Endodermal cell (in vitro differentiated cells): ENCODE data around the gene SPATA17. TPM values are rescaled to one million over a fixed set of nuclear protein-coding genes. Genes with fewer than 3 reads are reported as not detected.
"Not testable (repeated sequence)": the region's sequence is repeated elsewhere in the genome, so short reads cannot be mapped to it uniquely, and the experiment has no call there.

Experiments
- DNase-seq: peaks from one replicate; pipeline ENCODE4 v3.0.0-alpha.2; 2017
- H3K27ac ChIP-seq: 2 replicates; pipeline ENCODE4 v1.5.1; 2013; ENCODE audit warnings: mild to moderate bottlenecking, low read depth, low read length, moderate library complexity
- H3K27me3 ChIP-seq: 2 replicates; pipeline ENCODE4 v1.6.1; 2013; ENCODE audit warnings: mild to moderate bottlenecking, low read length, moderate library complexity; ENCODE audit not compliant: insufficient read depth, control insufficient read depth, poor library complexity, severe bottlenecking
- H3K36me3 ChIP-seq: 2 replicates; pipeline ENCODE4 v1.7.0; 2013; ENCODE audit warnings: mild to moderate bottlenecking, low read length, moderate library complexity; ENCODE audit not compliant: control insufficient read depth, insufficient read depth
- H3K4me1 ChIP-seq: one replicate; pipeline ENCODE4 v1.7.0; 2013; ENCODE audit warnings: low read length; ENCODE audit not compliant: control insufficient read depth, insufficient read depth
- H3K4me3 ChIP-seq: 2 replicates; pipeline ENCODE4 v1.5.1; 2013; ENCODE audit warnings: mild to moderate bottlenecking, low read length, moderate library complexity
- H3K9ac ChIP-seq: 2 replicates; pipeline ENCODE4 v1.6.1; 2013; ENCODE audit warnings: mild to moderate bottlenecking, low read length, moderate library complexity; ENCODE audit not compliant: poor library complexity, severe bottlenecking; ENCODE audit errors: extremely low read depth
- H3K9me3 ChIP-seq: 2 replicates; pipeline ENCODE4 v1.6.1; 2013; ENCODE audit warnings: mild to moderate bottlenecking, low read length, moderate library complexity; ENCODE audit not compliant: control insufficient read depth
- H3K27ac Mint-ChIP-seq: 2 replicates; pipeline ENCODE4 v1.8.0; 2020; ENCODE audit warnings: mixed read lengths
- H3K27me3 Mint-ChIP-seq: 2 replicates; pipeline ENCODE4 v1.8.0; 2021; ENCODE audit warnings: mild to moderate bottlenecking, mixed read lengths; ENCODE audit not compliant: insufficient read depth
- H3K36me3 Mint-ChIP-seq: 2 replicates; pipeline ENCODE4 v1.8.0; 2020; ENCODE audit warnings: low read depth, mixed read lengths
- H3K4me1 Mint-ChIP-seq: 2 replicates; pipeline ENCODE4 v1.8.0; 2020; ENCODE audit warnings: mixed read lengths
- H3K4me3 Mint-ChIP-seq: 2 replicates; pipeline ENCODE4 v1.8.0; 2020; ENCODE audit warnings: mild to moderate bottlenecking, moderate library complexity, mixed read lengths
- H3K9me3 Mint-ChIP-seq: 2 replicates; pipeline ENCODE4 v1.8.0; 2020; ENCODE audit warnings: mild to moderate bottlenecking, mixed read lengths
- WGBS, 2 experiments: methylation state at CpG; one replicate each; pipeline versions ENCODE4 v1.1.5 to v1.1.7; 2013; ENCODE audit warnings: missing lambda C conversion rate in 2 of 2, mixed read lengths in 1 of 2; ENCODE audit not compliant: insufficient coverage in 1 of 2, insufficient read length in 1 of 2; 5-methylcytosine and 5-hydroxymethylcytosine counted together
- total RNA-seq, 2 donors: library from RNA; stranded (reverse); fragmentation: NEBNext Ultra II Directional in 1 of 2; extraction: Animal tissue kit (Norgen Biotek cat#: 25700) in 1 of 2; gene quantifications; 2 replicates in 1 of 2; 3 replicates in 1 of 2; pipeline ENCODE4 v1.2.1, GENCODE V29; 2021
- TF ChIP-seq, protein P1 (sequence below): fragments of 200-600 bp; sonication (generic); conservative IDR thresholded peaks from 2 replicates; pipeline ENCODE4 v1.5.0; 2021; ENCODE audit warnings: antibody characterized with exemption, mild to moderate bottlenecking

Gene SPATA17
- total RNA-seq, 2 donors from 2014 or later = 0.93 to 1.6 TPM

DNA sequence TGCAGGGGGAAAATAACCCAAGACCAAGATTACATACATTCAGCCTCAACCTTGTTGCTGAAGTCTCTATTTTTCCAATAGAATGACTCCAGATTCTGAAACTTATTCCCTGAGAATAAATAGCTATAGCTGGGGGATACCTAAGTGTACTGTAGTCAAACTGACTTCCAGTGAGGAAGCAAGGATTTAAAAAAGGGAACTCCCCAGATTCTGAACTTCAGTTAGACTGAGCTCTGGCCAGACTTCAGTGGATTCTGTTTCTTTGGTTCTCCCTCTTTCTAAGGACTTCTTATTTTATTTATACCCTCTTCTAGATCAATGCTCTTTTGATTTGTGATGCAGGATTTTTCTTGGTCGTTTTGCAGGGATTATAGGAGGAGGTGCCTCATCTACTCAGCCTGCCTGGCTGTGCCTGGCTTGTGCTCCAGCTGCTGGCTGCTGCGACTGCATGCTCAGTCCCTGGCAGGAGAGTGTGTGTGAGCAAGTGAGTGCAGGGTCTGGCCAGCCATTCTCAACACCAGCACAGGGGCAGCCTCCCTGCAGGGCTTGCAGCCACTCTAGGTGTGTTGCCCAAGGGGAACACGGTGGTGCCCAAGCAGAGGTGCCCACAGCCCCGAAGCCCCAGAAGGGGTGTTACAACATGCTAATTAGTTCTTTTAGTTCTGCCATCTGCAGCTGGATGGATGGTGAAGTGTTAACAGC, 43.0 kb downstream of the SPATA17 start:
- Histone ChIP-seq H3K9ac (no peak overlapping the region), H3K27me3 (no peaks in the 10 kb centered on the region), H3K4me1 (no peaks in the 10 kb centered on the region), H3K9me3 (no peaks in the 10 kb centered on the region), H3K36me3 (no peaks in the 10 kb centered on the region), H3K4me3 (no peak overlapping the region), H3K27ac (no peak overlapping the region)
- Mint-ChIP-seq H3K4me3 (no peak overlapping the region), H3K27me3 (no peaks in the 10 kb centered on the region), H3K27ac (no peak overlapping the region), H3K9me3 (no peaks in the 10 kb centered on the region), H3K4me1 (no peaks in the 10 kb centered on the region), H3K36me3 (no peaks in the 10 kb centered on the region)
- WGBS, 2 experiments = 72 to 100% methylated on average over 2 to 4 of the region's 4 CpGs
- TF ChIP-seq, protein P1, sequence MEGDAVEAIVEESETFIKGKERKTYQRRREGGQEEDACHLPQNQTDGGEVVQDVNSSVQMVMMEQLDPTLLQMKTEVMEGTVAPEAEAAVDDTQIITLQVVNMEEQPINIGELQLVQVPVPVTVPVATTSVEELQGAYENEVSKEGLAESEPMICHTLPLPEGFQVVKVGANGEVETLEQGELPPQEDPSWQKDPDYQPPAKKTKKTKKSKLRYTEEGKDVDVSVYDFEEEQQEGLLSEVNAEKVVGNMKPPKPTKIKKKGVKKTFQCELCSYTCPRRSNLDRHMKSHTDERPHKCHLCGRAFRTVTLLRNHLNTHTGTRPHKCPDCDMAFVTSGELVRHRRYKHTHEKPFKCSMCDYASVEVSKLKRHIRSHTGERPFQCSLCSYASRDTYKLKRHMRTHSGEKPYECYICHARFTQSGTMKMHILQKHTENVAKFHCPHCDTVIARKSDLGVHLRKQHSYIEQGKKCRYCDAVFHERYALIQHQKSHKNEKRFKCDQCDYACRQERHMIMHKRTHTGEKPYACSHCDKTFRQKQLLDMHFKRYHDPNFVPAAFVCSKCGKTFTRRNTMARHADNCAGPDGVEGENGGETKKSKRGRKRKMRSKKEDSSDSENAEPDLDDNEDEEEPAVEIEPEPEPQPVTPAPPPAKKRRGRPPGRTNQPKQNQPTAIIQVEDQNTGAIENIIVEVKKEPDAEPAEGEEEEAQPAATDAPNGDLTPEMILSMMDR = no peak
- peak; percentile 57 for DNase-seq

DNA sequence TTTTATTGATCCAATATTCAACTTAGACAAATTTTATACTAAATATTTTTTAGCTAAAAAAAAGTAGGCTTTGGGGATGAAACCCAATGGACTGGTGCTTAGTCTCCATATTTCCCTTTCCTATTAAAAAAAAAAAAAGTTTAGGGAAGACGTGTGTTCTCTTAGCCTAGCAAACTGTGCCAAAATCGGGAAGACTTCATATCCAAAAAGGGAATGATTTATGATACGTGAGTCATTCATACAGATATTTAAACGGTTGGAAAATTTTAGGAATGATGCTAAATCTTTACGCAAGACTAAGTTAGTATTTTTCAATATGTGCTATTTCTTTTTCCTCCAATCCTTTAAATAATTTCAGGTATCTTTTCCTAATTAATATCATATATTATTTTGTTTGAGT, 50.7 kb downstream of the SPATA17 start:
- Mint-ChIP-seq H3K27ac (no peak overlapping the region), H3K4me3 (no peak overlapping the region), H3K36me3 (no peaks in the 10 kb centered on the region), H3K9me3 (no peaks in the 10 kb centered on the region), H3K27me3 (no peaks in the 10 kb centered on the region), H3K4me1 (no peaks in the 10 kb centered on the region)
- Histone ChIP-seq H3K27ac (no peak overlapping the region), H3K9me3 (no peaks in the 10 kb centered on the region), H3K4me1 (no peaks in the 10 kb centered on the region), H3K36me3 (no peaks in the 10 kb centered on the region), H3K9ac (no peak overlapping the region), H3K4me3 (no peak overlapping the region), H3K27me3 (no peaks in the 10 kb centered on the region)
- DNase-seq = no peak
- WGBS, 2 experiments = 90 to 100% methylated on average over 4 to 5 of the region's 5 CpGs
- TF ChIP-seq, protein P1 = no peak

DNA sequence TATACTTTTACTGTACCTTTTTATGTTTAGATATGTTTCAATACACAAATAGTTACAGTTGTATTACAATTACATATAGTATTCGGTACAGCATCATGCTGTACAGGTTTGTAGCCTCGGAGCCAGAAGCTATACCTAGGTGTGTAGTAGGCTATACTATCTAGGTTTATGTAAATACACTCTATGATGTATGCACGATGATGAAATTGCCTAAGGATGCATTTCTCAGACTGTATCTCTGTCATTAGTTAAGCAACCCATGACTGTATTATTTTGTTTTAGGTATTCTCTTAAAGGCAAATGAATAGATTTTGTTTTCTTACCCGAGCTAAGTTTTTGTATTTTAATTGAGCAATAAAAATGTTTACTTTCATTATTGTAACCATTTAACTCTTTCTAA, 56.4 kb downstream of the SPATA17 start:
- Mint-ChIP-seq H3K4me1 (no peaks in the 10 kb centered on the region), H3K4me3 (no peak overlapping the region), H3K36me3 (no peaks in the 10 kb centered on the region), H3K9me3 (no peaks in the 10 kb centered on the region), H3K27me3 (no peaks in the 10 kb centered on the region), H3K27ac (no peak overlapping the region)
- 95% methylated on average over 2 of the region's 4 CpGs; no CpG with 5 or more reads in 1 of the 2 experiments for WGBS, 2 experiments
- no peaks in the 10 kb centered on the region for H3K27me3 ChIP-seq
- DNase-seq = no peak
- H3K9ac ChIP-seq = no peak overlapping the region
- H3K27ac ChIP-seq = no peak overlapping the region
- no peaks in the 10 kb centered on the region for H3K9me3 ChIP-seq
- no peaks in the 10 kb centered on the region for H3K4me1 ChIP-seq
- no peaks in the 10 kb centered on the region for H3K36me3 ChIP-seq
- TF ChIP-seq, protein P1 = no peak
- H3K4me3 ChIP-seq = no peak overlapping the region

DNA sequence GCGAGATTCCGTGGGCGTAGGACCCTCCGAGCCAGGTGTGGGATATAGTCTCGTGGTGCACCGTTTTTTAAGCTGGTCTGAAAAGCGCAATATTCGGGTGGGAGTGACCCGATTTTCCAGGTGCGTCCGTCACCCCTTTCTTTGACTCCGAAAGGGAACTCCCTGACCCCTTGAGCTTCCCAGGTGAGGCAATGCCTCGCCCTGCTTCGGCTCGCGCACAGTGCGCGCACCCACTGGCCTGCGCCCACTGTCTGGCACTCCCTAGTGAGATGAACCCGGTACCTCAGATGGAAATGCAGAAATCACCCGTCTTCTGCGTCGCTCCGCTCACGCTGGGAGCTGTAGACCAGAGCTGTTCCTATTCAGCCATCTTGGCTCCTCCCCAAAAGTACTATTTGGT, 65.0 kb downstream of the SPATA17 start:
- H3K36me3 Mint-ChIP-seq, DNase-seq, H3K4me3 Mint-ChIP-seq, H3K27me3 ChIP-seq, H3K9ac ChIP-seq, H3K36me3 ChIP-seq, H3K9me3 Mint-ChIP-seq, H3K27ac ChIP-seq, H3K4me1 ChIP-seq, H3K27ac Mint-ChIP-seq, H3K4me1 Mint-ChIP-seq, H3K9me3 ChIP-seq, H3K4me3 ChIP-seq, H3K27me3 Mint-ChIP-seq: not testable (repeated sequence)
- 92 to 100% methylated on average over 3 to 18 of the region's 25 CpGs for WGBS, 2 experiments
